ENCODE measurements around the gene KIF4A.
"Not testable (repeated sequence)": the region's sequence is repeated elsewhere in the genome, so short reads cannot be mapped to it uniquely, and the experiment has no call there.

The KIF4A gene

GRCh38 chrX:70289793-70290770 is at the start of gene KIF4A, which contains the start of gene PDZD11:
Gene KIF4A (plus strand): TSS chrX:70290104. CDS start chrX:70290459, 355 bp downstream.
Gene PDZD11 (minus strand): TSS chrX:70289927. CDS start chrX:70289341, 586 bp downstream.
- DNase-seq = peak; percentile 83 to 87

DNA sequence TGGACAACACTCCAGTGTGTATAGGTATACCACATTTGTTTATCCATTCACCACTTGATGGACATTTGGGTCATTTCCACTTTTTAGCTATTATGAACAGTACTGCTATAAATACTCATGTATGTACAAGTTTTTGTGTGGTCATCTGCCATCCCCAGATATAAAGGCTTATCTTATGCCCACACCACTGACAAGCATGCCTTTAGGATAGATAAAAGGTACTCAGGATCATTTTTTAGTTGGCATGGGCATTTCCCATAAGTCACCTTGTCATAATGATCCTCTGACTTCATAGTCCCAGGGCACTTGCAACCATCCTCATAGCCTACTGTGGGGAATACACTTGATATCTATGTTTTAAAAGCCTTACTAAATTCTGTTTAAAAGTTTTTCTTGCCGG is 49.2 kb upstream of the KIF4A start:
- DNase-seq = no peak

DNA sequence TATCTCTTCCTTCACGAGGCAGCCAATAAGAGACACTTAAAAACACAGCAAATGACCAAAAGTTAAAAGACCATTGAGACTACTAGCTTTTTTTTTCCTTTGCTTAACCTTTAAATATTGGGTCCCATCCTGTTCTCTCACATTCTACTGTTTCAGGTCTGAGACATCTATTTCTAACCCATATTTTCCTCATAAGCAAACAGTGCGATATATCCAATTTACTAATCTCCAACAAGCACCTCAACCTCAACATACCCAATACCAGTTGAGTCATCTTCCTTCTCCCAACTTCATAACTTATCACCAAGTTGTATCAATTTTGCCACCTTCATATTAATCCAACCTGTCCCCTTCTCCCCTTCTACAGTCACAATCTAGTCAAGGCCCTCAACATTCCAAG is 48.4 kb upstream of the KIF4A start:
- no peak for DNase-seq

DNA sequence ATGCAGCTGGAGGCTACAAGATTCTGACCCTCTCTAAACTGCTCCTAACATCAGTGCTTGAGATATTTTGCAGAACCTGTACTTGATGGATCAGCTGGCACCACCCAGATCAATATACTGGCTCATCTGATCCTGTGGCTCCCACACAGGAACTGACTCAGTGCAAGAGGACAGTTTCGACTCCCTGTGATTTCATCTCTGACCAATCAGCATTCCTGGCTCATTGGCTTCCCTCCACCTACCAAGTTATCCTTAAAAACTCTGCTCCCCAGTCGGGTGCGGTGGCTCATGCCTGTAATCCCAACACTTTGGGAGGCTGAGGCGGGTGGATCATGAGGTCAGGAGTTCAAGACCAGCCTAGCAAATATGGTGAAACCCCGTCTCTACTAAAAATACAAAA is 46.3 kb upstream of the KIF4A start:
- DNase-seq = not testable (repeated sequence)

- DNase-seq = no peak
Measured at GRCh38 chrX:70244881-70245280, 45.0 kb upstream of the KIF4A start.

DNA sequence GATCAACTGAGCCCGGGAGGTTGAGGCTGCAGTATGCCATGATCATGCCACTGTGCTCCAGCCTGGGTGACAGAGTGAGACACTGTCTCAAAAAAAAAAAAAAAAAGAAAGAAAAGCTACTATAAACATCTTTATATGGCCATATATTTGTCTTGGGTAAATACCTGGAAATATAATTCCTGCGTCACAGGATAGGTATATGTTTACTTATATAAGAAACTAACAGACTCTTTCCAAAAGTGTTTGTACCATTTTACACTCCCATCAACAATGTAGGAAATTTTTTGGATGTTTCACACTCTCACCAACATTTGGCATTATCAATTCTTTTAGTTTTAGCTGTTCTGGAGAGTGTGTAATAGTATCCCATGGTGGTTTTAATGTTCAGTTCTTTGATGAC is 42.7 kb upstream of the KIF4A start:
- DNase-seq = no peak

DNA sequence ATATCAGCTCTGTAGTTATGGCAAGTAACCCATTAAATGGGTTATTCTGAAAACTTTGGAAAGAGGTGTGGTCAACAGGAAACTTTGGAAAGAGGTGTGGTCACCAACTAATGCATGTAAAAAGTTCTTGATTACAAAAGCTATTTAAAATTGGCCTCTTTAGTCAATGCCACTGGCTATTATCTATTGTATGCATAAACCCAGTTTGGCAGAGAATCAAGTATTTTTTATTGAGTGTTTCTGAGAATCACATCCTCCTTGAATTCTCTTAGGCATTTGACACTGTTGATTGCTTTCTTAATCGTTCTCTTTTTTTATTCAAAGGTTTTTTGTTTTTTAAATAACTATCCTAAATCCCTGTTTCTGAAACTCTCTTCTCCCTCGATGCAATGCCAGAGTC is 37.4 kb upstream of the KIF4A start:
- DNase-seq = no peak

- no peak for DNase-seq
Measured at GRCh38 chrX:70253377-70254062, 36.4 kb upstream of the KIF4A start.

DNA sequence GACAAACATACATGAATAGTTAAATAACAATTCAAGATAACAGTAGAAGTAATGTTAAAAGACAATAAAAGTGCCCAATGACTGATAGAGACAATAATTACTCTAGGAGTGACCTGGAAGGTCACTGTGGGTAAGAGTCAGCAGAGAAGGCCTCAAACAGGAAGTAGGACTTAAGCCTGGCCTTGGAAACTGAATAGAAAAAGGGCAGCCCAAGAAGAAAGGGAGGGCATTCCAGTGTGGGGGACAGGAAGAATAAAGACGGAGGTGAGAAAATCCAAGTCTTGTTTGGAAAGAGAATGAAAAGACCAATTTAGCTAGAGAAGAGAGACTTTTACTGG is 35.9 kb upstream of the KIF4A start:
- DNase-seq = no peak

DNA sequence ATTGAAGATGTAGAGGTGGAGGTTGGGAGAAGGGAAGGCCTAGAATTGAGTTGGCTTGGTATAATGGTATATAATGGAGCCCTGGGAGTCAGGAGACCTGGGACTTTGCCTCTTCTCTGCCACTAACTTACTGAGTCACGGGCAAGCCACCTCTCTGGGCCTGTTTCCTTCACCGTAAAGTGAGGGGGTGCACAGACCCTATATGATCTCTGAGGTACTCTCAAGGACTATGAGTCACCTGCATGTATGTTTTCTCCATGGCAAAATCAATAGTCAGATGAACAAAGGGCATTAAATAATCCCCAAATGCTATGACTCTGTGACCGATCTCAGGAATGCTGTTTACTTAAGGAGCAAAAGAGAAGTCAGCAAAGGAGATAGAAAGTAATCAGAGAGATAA is 35.0 kb upstream of the KIF4A start:
- no peak for DNase-seq

DNA sequence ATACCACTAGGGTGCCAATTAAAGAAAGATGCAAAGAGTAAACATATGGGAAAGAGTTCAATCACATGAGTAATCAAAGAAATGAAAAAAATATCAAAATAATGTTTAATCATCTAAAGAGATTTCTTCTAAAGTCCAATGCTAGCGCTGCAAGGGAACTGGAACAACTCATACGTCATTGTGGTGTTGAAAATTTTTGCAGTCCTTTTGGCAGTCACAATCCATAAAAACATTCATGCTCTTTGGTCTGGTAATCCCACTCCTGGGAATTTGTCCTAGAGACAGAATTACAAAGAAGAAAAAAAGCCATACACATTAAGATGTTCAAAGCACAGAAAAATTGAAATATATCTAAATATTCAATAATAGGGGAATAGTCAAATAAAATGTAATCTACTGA is 34.5 kb upstream of the KIF4A start:
- DNase-seq = no peak

- DNase-seq = no peak
Measured at GRCh38 chrX:70257423-70258288, 32.2 kb upstream of the KIF4A start.

DNA sequence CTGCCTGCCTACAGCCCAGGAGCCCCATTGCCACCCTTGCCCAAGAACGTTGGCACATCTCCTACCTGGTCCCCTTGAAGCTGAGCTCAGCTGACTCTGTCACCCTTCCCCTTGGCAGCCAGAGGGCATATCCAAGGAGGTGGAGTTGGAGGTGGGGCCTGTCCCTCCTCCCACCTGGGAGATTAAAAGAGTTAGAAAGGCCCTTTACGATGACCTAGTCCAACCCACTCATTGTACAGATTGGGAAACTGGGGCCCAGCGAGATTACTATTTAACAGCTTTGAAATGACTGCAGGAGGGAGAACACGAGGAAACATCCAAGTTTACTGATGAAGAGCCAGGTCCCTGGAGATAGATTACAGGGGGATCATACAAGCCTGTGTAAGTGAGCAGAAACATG is 29.8 kb upstream of the KIF4A start, which contains the start of gene P2RY4:
Gene P2RY4, minus strand, starts transcription at position 101 of the 400 bp plus-strand sequence. CDS start 580 bp downstream, outside the sequence.
- DNase-seq = no peak

DNA sequence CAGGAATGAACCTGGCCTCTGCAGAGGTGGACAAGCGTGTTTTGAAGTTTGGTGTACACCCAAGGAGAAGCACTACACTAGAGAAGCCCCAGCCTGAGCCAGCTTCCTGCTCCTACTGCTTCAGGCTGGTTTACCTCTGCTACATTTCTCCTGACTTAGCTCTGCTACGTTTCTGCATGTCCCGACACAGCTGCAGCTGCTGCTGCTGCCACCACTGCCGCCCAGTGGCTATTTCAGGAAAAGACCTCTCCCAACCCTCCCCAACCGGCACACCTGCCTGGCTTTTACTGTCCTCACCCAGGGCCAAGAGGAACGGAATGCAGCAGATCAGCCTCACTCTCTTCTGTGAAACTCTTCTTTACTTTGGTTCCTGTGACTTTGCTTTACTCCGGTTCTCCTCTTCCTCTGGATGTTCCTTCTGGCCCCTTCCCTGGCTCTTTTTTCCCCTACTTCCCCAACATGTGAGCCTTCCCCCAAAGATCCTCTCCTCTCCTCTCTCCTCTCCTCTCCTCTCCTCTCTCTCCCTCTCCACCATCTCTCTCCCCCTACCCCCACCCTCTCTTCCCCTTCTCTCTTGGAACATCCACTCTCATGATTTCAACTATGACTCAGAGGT is 26.8 kb upstream of the KIF4A start:
- peak; percentile 55 to 70 for DNase-seq

DNA sequence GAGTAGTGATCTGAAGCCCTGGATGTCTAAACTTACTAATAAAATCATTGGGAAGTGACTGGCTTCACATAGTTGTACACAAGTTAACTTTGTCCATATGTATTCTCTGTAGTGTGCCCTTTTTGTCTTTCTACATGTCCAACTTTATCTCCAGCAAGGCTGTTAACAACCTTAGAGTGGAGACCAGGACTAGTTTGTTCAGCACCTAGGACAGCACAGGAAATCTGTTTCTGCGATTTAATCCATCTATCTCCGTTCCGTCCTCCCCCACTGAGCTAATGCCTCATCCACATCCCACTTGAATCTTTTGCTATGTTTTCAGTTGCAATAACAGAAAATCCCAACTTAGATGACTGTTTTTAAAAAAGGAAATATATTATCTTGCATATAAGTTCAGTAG is 25.1 kb upstream of the KIF4A start:
- no peak for DNase-seq

GRCh38 chrX:70268034-70268433 is 21.9 kb upstream of the KIF4A start, which contains the start of gene ARR3:
Gene ARR3 (plus strand): TSS chrX:70268334. CDS start chrX:70269386, 1,052 bp downstream.
- no peak for DNase-seq

GRCh38 chrX:70274029-70274428 is 15.9 kb upstream of the KIF4A start:
- not testable (repeated sequence) for DNase-seq

GRCh38 chrX:70279081-70279480 is 10.8 kb upstream of the KIF4A start:
- DNase-seq = no peak

- no peak for DNase-seq
Measured at GRCh38 chrX:70280573-70280972, 9.3 kb upstream of the KIF4A start.

GRCh38 chrX:70281951-70282350 is 8.0 kb upstream of the KIF4A start, which contains the start of gene RAB41:
Gene RAB41 (plus strand): TSS chrX:70282172. CDS start chrX:70282218, 46 bp downstream.
- DNase-seq = no peak

DNA sequence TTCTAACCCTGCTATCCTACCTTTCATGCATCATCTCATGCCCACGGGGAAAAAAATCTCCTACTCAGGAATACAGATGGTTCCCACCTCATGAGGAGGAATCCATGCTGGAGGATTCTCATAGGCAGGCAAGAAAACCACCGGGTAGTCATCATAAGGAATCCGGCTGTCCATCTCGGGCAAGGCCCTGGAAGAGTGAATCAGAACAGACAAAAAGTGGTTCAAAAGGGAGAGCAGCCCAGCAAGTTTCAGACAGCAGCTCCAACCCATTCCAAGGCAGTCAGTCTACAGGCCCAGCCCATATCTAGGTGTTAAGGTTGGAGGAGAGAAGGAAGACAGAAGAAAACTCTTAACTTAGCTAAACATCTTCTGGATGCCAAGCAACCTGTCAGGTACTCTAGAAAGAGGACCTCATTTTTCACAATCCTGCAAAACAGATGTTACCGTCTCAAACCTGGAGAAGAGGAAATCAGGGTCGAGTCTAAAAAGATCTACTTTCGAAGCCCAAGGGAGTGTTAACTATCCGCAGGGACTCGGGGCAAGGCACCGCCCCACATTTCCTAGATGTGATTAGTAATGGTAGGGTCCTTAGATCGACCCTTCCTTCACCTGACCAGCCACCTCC is 624 bp upstream of the KIF4A start:
- no peak for DNase-seq

DNA sequence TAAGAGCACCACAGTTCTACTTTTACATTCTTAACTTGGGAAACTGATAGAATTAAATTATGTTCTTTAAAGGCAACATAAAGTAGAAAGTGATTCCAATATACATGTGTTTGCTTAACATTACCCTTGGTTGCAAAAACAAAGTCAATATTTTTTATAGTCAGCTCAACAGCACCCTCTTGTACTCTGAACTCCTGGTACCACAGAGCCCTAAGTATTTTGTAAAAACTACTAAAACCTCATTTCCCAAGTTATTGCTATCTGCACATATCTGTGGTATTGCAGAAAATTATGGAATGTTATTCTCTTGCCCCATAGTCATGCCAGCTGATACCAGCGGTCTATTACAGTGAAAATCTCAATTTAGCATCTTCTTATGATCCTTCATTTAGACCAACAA is 2.9 kb downstream of the KIF4A start:
- DNase-seq = no peak
